Measurements from ENCODE around the gene FMN1.

DNA sequence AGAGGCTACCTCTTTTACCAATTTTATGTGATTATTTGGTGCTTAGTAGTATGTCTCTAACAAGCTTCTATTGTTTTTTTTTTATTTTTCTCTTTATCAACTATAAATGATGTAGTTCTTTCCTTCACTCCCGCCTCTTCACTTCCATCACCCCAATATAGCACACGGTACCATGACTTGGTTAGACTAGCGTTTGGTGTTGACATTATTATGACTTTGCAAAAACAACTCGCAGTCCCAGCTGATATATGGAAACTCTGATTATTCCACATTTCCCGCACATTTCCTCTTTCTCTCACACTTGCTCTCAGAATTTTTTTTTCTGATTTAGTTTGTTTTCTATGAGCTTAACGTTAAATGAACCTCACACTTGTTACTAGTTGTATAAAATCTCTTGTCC is 314.5 kb downstream of the FMN1 start:
- no peak for TF ChIP-seq DPF2 (IDR thresholded peaks at IDR 0.05)
- no peak for TF ChIP-seq CTCF (IDR thresholded peaks at IDR 0.05 in 2 of 3, conservative IDR thresholded peaks at IDR 0.05 in 1 of 3; ENCODE audit: control insufficient read depth in 2 of 3, extremely low read depth in 1 of 3, insufficient read depth in 1 of 3, low read depth in 3 of 3, low read length in 3 of 3)
- TF ChIP-seq RFX5 (IDR thresholded peaks at IDR 0.05; ENCODE audit: low read depth, low read length), result no peak
- TF ChIP-seq, protein P1, sequence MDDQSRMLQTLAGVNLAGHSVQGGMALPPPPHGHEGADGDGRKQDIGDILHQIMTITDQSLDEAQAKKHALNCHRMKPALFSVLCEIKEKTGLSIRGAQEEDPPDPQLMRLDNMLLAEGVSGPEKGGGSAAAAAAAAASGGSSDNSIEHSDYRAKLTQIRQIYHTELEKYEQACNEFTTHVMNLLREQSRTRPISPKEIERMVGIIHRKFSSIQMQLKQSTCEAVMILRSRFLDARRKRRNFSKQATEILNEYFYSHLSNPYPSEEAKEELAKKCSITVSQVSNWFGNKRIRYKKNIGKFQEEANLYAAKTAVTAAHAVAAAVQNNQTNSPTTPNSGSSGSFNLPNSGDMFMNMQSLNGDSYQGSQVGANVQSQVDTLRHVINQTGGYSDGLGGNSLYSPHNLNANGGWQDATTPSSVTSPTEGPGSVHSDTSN (IDR thresholded peaks at IDR 0.05; ENCODE audit: insufficient replicate concordance, low read depth, low read length), result no peak
- no peak for TF ChIP-seq POLR2AphosphoS5 (IDR thresholded peaks at IDR 0.05; ENCODE audit: low read length)
- no peak for TF ChIP-seq JUNB (IDR thresholded peaks at IDR 0.05)
- TF ChIP-seq CBFB (IDR thresholded peaks at IDR 0.05; ENCODE audit: low read depth), result no peak
- TF ChIP-seq BHLHE40 (IDR thresholded peaks at IDR 0.05; ENCODE audit: borderline replicate concordance in 1 of 2, low read depth in 2 of 2, low read length in 1 of 2), result no peak
- TF ChIP-seq, protein P2, sequence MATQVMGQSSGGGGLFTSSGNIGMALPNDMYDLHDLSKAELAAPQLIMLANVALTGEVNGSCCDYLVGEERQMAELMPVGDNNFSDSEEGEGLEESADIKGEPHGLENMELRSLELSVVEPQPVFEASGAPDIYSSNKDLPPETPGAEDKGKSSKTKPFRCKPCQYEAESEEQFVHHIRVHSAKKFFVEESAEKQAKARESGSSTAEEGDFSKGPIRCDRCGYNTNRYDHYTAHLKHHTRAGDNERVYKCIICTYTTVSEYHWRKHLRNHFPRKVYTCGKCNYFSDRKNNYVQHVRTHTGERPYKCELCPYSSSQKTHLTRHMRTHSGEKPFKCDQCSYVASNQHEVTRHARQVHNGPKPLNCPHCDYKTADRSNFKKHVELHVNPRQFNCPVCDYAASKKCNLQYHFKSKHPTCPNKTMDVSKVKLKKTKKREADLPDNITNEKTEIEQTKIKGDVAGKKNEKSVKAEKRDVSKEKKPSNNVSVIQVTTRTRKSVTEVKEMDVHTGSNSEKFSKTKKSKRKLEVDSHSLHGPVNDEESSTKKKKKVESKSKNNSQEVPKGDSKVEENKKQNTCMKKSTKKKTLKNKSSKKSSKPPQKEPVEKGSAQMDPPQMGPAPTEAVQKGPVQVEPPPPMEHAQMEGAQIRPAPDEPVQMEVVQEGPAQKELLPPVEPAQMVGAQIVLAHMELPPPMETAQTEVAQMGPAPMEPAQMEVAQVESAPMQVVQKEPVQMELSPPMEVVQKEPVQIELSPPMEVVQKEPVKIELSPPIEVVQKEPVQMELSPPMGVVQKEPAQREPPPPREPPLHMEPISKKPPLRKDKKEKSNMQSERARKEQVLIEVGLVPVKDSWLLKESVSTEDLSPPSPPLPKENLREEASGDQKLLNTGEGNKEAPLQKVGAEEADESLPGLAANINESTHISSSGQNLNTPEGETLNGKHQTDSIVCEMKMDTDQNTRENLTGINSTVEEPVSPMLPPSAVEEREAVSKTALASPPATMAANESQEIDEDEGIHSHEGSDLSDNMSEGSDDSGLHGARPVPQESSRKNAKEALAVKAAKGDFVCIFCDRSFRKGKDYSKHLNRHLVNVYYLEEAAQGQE (IDR thresholded peaks at IDR 0.05; ENCODE audit: low read depth, low read length), result no peak
- TF ChIP-seq EZH2 (IDR thresholded peaks at IDR 0.05; ENCODE audit: borderline replicate concordance, control insufficient read depth, low read depth, low read length), result no peak
- no peak for TF ChIP-seq RCOR1 (conservative IDR thresholded peaks at IDR 0.05; ENCODE audit: low read depth, low read length)

Measured in GM12878 (cell line).